GM11168 (cell line): ENCODE data around the gene SIM1.

Experiments used
- in situ Hi-C: fragments of 300-500 bp; cut with MboI; formaldehyde crosslinking; loops from one replicate; pipeline ENCODE4 v1.12.0; 2022; ENCODE audit warnings: low sequenced_read_pairs; ENCODE audit not compliant: unreplicated experiment

The SIM1 gene

DNA sequence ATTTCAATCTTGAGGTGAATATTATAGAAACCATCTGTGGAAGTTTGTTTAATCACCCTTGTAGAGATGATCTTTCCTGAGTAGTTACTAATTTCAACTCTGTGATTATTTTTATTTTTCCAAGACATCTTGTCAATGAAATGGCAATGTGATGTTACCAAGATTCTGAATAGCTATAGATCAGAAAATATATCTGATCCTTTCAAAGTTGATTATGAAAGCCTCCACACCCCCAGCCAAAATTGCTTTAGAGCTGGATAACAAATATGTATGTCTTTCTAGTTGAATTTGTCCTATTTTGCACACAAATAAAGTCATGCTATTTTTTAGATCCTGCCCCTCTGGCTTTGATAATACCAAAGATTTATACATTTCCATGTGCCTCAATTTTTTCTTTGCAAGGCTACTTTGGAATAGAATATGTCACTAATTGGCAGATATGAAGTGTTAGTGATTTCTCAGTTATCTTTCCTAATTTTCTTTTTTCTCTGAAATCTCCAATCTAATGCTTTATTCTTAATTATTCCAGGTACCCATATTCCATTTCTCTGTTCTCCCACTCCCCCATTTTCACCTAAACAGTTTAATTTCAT is 5.0 kb downstream of the SIM1 start:
- in situ Hi-C loops = loop anchor here (25.0 kb wide), 3 partner anchors 222 to 1622 kb away; partner anchors contain the start of gene POU3F2

GRCh38 chr6:100458841-100459591 is 5.7 kb downstream of the SIM1 start:
- in situ Hi-C loops = loop anchor here (25.0 kb wide), 3 partner anchors 222 to 1622 kb away; partner anchors contain the start of gene POU3F2

DNA sequence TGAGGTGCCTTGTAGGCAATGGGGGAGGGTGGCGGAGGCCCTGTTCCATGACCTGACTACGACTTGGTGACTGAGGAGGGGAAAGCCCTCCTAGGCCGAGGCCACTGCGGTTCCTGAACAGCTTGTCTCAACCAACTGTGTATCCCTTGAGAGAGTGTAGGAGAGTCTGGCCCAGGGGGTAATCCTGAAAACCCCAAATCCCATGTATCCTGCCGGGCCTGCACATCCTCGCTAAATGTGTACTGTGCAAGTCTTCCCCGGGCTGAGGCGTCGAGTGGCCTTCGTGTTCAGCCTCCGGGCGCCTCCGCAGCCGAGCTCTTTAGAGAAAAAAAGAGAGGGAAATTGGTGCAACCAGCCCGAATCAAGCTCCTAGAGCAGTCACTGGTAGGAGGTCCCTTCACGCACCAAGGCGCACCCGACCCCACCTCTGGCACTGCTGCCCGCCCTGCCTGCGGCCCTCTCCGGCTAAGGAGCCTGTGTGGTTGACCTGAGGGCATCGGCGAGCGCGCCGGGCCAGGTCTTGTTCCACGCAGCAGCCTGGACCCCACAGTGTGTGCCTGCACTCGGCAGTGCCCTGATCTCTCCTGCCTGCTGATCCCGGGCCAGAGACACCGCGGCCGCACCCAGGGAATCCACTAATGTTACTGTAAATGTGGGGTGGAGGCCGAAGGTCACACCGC is 7.3 kb downstream of the SIM1 start:
- in situ Hi-C loops = loop anchor here (25.0 kb wide), 3 partner anchors 220 to 1620 kb away; partner anchors contain the start of gene POU3F2

- in situ Hi-C loops = loop anchor here (25.0 kb wide), 3 partner anchors 220 to 1620 kb away; partner anchors contain the start of gene POU3F2
These were observed 7.8 kb downstream of the SIM1 start for GRCh38 chr6:100456908-100457235.

GRCh38 chr6:100456141-100456907 is 8.4 kb downstream of the SIM1 start:
- in situ Hi-C loops = loop anchor here (25.0 kb wide), 3 partner anchors 219 to 1619 kb away; partner anchors contain the start of gene POU3F2

- in situ Hi-C loops = loop anchor here (25.0 kb wide), 3 partner anchors 218 to 1618 kb away; partner anchors contain the start of gene POU3F2
These were observed 9.2 kb downstream of the SIM1 start for GRCh38 chr6:100455230-100456124.

DNA sequence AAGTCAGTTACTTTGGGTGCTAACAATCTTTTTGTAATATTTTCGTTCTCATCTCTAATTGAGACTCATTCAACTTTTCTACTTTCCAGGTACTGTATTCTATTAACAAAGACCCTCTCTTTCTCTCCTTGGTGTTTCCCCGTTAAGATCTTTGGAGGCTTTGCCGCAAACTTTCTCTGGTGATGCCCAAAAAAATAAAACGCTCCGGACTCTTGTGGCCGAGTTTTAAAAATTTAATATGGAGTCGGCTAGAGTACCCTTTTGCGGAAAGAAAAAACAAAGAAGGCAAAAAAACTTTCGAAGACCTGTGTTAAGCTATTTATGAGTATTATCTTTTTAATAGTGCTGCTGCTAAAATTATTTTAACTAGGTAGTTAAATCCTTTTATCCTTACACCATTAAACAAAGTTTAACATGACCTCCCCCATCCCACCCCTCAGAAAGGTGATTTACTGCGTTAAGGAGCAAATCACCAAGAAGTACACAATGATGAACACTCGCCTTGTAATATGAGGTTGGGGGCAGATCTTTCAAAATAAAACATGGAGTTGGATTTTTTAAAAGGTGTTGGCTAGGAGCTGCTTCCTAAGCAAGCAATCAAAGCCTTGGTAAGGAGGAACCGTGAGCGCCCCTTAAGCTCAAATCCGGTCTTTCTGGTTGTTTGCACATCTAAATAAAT is 10.0 kb downstream of the SIM1 start:
- in situ Hi-C loops = loop anchor here (25.0 kb wide), 3 partner anchors 217 to 1617 kb away; partner anchors contain the start of gene POU3F2

DNA sequence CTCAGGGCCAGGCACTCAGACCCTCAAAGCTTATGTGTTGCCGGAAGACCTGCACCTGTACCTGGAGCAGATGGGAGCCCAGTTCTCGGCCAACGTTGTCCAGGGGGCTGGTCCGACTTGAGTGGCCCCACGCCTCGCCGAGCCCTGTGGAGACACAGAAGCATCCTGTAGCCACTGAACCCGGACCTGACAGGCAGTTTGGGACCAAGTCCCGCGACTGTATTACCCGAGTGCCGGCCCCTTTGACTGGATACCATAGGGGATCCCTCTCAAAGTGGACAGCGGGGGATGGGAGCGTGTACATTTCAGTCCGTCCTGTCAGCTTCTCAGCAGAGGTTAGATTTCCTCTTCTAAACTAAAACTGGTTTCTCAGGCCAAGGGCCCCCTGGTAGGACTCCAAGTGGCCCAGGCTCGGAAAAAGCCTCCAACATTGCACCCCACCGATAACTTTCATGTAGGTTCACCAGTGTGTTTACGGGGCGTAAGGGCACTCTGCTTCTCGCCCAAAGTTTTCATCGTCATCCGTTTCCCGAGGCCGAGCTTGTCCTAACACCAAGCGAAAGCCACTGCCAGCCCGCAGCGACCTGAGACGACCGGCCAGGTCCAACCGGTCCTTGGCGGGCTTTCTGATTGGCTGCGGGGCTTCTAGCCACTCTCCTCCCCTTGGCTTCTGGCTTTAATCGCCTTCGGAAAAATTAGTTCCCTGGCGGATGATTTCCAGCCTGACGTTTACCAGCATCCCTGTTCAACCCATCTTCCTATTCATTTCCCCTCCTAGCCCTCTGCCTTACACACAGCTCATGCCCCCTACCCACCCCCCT is 10.8 kb downstream of the SIM1 start:
- in situ Hi-C loops = loop anchor here (25.0 kb wide), 3 partner anchors 217 to 1617 kb away; partner anchors contain the start of gene POU3F2

- in situ Hi-C loops = loop anchor here (25.0 kb wide), 3 partner anchors 216 to 1616 kb away; partner anchors contain the start of gene POU3F2
These were observed 11.7 kb downstream of the SIM1 start for GRCh38 chr6:100452998-100453397.

GRCh38 chr6:100451577-100451976 is 13.1 kb downstream of the SIM1 start:
- in situ Hi-C loops = loop anchor here (25.0 kb wide), 3 partner anchors 214 to 1614 kb away; partner anchors contain the start of gene POU3F2

DNA sequence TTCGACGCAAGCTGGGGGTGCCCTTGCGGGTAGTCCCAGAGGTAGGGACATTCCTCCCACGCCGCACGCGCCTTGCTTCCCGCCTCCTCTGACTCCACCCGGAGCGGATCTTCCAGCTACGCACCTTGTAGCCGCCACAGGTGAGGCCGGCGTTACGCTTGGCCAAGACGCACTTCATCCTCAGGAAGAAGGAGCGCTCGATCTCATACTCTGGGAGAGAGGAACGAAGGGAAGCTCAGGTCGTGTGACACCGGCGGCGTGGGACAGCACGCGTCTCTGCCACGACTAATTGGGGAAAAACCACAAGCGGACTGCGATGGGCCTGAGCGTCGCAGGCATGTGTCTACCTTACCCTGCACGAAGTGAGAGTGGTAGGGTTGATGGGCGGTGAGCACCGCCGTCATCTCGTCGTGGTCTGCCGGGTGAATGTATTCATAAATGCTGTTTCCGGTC is 15.5 kb downstream of the SIM1 start:
- in situ Hi-C loops = no loop called here

- in situ Hi-C loops = no loop called here
These were observed 16.6 kb downstream of the SIM1 start for GRCh38 chr6:100447900-100448748.

- in situ Hi-C loops = no loop called here
These were observed 17.4 kb downstream of the SIM1 start for GRCh38 chr6:100447081-100447899.

- in situ Hi-C loops = no loop called here
These were observed 18.3 kb downstream of the SIM1 start for GRCh38 chr6:100446115-100447080.

- in situ Hi-C loops = no loop called here
These were observed 19.2 kb downstream of the SIM1 start for GRCh38 chr6:100445512-100445911.
